ENCODE results near the gene GADL1.

GADL1 gene

GRCh38 chr3:30753766-30754165 is 140.7 kb downstream of the GADL1 start:
- DNase-seq: no peak

GRCh38 chr3:30752970-30753369 is 141.5 kb downstream of the GADL1 start:
- DNase-seq: no peak

- DNase-seq: no peak
These were observed 142.0 kb downstream of the GADL1 start for GRCh38 chr3:30752491-30752890.

- no peak for DNase-seq
These were observed 142.7 kb downstream of the GADL1 start for GRCh38 chr3:30751610-30752299.

- no peak for DNase-seq
These were observed 143.5 kb downstream of the GADL1 start for GRCh38 chr3:30750967-30751366.

- DNase-seq: no peak
These were observed 145.2 kb downstream of the GADL1 start for GRCh38 chr3:30749230-30749629.

GRCh38 chr3:30747771-30748281 is 146.6 kb downstream of the GADL1 start:
- no peak for DNase-seq

- DNase-seq: no peak
These were observed 150.7 kb downstream of the GADL1 start for GRCh38 chr3:30743641-30744317.

- DNase-seq: no peak
These were observed 151.5 kb downstream of the GADL1 start for GRCh38 chr3:30742796-30743619.

- DNase-seq: no peak
These were observed 152.6 kb downstream of the GADL1 start for GRCh38 chr3:30741889-30742288.

- DNase-seq: no peak
These were observed 155.9 kb downstream of the GADL1 start for GRCh38 chr3:30738605-30739004.

- no peak for DNase-seq
These were observed 156.5 kb downstream of the GADL1 start for GRCh38 chr3:30737743-30738499.

GRCh38 chr3:30733696-30734095 is 160.8 kb downstream of the GADL1 start:
- no peak for DNase-seq

GRCh38 chr3:30733209-30733608 is 161.3 kb downstream of the GADL1 start:
- DNase-seq: no peak

- no peak for DNase-seq
These were observed 163.5 kb downstream of the GADL1 start for GRCh38 chr3:30730967-30731366.

- DNase-seq: no peak
These were observed 164.5 kb downstream of the GADL1 start for GRCh38 chr3:30729936-30730335.

GRCh38 chr3:30729512-30729911 is 164.9 kb downstream of the GADL1 start:
- no peak for DNase-seq

- DNase-seq: no peak
These were observed 166.3 kb downstream of the GADL1 start for GRCh38 chr3:30728143-30728542.

GRCh38 chr3:30724863-30725262 is 169.6 kb downstream of the GADL1 start:
- no peak for DNase-seq

GRCh38 chr3:30723211-30723610 is 171.2 kb downstream of the GADL1 start:
- DNase-seq: no peak

GRCh38 chr3:30721314-30721634 is 173.2 kb downstream of the GADL1 start:
- DNase-seq: no peak

- DNase-seq: no peak
These were observed 173.7 kb downstream of the GADL1 start for GRCh38 chr3:30720586-30721313.
